GM12873 (cell line): Measurements from ENCODE around the gene INPP4A.

Source experiments
- TF ChIP-seq, protein P1 (sequence below): IDR thresholded peaks from 2 replicates; pipeline ENCODE4 v1.5.1; 2012; ENCODE audit warnings: low read depth, mild to moderate bottlenecking, moderate library complexity, low read length, control low read depth; ENCODE audit not compliant: insufficient read depth; ENCODE audit errors: missing control alignments

The INPP4A gene

DNA sequence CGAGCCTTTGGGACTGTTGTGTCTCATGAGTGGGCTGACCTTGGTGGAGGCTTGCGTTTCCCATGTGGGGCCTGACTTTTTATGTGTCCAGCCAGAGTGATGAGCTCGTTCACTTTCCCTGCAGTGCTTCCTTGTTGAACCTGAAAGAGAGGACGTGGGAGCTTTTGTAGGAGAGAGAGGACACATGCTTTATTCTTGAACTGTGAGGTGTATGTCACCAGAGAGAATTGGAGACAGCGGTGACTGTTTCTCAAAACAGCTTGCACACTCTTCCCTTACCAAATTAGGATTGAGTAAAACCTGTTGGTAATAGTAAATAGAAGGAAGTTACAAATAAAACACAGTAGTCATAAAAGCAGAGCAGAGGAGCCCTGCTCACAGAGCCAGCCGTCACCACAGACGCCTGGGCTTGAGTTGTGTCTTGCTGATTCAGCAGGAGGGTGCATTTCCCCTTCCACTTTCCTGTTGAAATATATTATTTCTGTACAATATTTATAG lies 60.7 kb downstream of the INPP4A start:
- TF ChIP-seq, protein P1, sequence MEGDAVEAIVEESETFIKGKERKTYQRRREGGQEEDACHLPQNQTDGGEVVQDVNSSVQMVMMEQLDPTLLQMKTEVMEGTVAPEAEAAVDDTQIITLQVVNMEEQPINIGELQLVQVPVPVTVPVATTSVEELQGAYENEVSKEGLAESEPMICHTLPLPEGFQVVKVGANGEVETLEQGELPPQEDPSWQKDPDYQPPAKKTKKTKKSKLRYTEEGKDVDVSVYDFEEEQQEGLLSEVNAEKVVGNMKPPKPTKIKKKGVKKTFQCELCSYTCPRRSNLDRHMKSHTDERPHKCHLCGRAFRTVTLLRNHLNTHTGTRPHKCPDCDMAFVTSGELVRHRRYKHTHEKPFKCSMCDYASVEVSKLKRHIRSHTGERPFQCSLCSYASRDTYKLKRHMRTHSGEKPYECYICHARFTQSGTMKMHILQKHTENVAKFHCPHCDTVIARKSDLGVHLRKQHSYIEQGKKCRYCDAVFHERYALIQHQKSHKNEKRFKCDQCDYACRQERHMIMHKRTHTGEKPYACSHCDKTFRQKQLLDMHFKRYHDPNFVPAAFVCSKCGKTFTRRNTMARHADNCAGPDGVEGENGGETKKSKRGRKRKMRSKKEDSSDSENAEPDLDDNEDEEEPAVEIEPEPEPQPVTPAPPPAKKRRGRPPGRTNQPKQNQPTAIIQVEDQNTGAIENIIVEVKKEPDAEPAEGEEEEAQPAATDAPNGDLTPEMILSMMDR = no peak

DNA sequence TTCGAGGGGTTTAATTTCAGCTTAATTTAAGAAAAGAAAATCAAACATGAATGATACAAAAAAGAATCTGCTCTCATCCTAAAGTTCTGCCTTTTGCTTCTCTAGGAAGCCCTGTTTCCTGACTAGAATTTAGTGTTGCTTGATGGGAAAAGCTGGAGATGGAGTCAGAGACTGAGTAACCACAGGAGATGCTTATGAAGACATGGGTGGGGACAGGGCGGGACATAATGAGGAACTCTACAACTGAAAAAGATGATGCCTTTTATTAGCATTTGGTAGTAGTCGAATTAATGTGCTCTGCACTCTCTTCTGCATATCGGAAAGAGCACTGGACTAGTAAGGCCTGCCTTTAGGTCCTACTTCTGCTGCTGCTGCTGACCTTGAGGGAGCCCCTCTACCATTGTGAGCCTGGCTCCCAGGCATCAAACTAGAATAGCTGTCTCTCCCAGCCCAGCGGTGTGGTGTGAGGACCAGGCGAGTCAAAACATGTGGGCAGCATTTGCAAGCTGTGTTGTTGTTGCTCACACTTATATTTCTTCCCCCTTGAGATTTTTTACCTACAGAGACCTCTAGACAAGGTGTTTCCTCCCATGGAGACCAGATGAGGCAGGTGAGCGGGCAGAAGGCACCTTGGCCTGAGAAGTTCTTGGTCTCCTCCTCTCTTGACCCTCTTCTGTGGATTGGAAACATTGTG lies 61.5 kb downstream of the INPP4A start:
- TF ChIP-seq, protein P1 = no peak

DNA sequence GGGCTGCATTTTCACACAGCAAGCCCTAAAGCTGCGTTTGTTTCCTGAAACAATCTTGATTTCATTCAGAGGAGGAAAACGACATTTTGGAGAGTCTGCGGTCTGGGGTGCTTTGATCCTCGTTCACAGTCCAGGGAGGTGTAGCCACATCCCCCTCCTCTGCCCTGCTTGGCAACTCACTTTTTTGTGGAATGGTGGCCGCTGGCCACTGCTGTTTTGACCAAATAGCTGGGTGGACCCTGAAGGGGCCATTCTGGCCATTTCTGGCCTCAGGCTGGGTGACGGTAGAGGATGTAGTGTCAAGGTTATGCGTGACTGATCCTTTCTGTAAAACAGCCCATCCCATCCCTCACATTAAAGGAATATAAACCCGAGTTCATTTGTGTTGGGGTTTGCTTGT lies 62.2 kb downstream of the INPP4A start:
- TF ChIP-seq, protein P1 = no peak

DNA sequence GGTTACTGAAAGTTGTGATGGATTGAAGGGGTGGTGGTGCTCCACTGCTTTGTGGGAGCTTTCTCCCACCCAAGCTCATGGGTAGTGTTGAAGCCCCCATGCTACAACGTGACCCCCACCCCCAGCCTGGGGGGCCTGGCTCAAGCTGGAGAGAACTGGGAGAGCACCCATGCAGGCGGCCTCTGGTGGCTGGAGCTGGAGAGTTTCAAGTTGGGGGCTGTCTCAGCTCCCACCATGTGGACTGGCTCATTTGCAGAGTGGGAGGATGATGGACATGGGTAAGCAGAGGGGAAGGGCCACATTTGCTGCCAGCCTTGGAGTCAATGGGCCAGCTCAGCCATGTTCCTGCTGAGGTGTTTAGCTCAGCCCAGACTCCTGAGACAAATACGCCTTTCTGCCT lies 62.8 kb downstream of the INPP4A start:
- TF ChIP-seq, protein P1 = no peak

DNA sequence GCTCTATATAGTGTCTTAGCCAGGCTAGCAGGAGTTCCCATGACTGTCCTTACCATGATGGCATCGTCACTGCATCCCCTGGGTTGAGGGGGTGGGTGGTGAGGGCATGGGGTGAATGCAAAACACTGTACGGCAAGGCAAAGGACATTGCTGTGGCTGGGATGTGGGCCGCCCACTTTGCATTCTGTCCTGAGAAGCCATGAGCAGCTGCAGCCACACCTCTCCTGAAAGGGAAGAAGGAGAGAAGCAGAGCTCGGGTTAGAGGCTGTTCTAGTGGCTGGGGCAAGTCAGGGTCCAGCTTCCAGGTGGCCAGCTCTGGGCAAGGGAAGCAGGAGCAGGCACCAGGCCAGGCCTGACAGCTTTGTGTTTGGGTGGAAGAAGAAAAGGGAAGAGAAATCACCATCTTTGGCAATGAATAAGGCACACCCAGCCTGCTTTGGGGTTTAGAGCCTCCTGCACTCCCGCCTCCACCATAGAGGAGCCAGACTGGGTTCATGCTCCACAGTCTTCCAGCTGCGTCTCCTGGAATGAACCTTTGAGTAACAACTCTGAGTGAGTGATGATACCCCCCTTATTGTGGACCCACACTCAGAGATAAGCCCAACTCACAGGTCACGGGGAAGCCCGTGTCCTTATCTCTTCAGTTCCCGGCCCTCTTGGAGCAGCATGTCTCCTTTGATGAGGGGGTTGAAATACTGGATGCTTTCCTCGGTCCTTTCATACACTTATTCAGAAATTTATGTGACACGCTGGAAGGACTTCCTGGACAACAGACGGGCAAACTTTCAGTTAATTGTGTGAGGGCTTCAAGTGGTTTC lies 63.4 kb downstream of the INPP4A start:
- TF ChIP-seq, protein P1 = no peak

DNA sequence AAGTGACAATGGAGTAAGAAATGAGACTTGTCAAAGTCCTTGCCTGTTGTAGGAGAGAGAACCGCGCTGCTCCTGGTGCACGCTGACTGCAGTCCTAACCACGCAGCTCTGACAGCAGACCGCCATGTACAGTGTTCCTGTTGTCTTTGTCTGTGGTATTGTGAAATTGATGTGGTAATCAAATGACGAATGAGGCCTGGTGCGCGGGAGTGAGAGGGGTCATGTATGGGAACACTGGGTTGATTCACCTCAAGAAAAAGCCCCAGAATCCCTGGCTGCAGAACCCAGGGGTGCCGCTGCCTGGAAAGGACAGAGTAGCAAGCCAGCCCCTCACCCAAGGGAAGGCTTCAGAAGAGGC lies 64.0 kb downstream of the INPP4A start:
- TF ChIP-seq, protein P1 = no peak

DNA sequence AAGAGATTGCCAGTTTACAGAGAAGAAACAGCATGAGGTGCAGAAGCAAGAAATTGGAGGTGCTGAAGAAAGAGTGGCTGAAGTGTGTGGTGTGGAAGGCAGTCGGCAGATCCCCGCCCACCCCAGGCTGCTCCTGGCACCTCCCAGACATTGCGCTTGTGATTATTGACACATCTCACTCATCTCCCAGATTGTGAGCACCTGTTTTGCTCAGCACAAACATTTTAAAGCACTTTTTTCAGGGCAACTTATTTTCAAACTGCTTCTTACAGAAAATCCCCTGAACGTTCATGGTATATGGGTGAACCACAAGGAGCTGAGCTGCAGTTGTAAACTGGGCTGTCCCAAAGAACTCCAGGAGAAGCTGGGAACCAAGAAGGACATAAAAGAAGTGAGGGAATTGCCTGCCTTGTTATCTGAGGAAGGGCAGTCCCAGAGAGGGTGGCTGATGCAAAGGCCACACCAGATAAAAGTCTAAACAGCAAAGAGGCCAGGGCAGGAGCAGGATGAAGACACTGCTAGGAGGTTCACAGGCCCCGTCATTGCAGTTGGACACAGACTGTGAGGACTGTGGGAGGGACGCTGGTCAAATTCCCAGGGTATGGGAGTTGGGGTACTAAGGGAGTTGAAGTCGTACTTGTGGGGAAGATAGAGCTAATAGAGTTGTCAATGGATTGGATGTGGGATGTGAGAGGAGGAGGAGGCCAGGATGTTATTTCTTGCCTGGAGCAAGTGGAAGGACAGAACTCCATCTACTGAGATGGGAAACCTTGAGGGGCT lies 65.1 kb downstream of the INPP4A start:
- TF ChIP-seq, protein P1 = no peak
